Activated CD4-positive, CD25-positive, alpha-beta regulatory T cell treated with anti-CD3 and anti-CD28 coated beads, Interleukin-2, amount 50 U/mL, for 24 hours (primary cell): ENCODE results near the gene PLK4.
"Not testable (repeated sequence)": the region's sequence is repeated elsewhere in the genome, so short reads cannot be mapped to it uniquely, and the experiment has no call there.

ENCODE experiments used
- ATAC-seq, 2 donors: fragments of 150-1000 bp; cut with Tn5 transposase; one replicate each; pipeline ENCODE4 v1.10.0; 2021; ENCODE audit warnings: mild to moderate bottlenecking in 1 of 2, moderate library complexity in 1 of 2

The PLK4 gene

GRCh38 chr4:127916512-127916911, 35.8 kb downstream of the PLK4 start:
- ATAC-seq = no peak

GRCh38 chr4:127917151-127917550, 36.5 kb downstream of the PLK4 start:
- no peak for ATAC-seq

- no peak for ATAC-seq
Measured at GRCh38 chr4:127920521-127920920, 39.8 kb downstream of the PLK4 start.

GRCh38 chr4:127922226-127922625, 41.5 kb downstream of the PLK4 start:
- ATAC-seq = no peak

GRCh38 chr4:127925720-127926119, 45.0 kb downstream of the PLK4 start:
- ATAC-seq = not testable (repeated sequence)

GRCh38 chr4:127930175-127930574, 49.5 kb downstream of the PLK4 start:
- no peak for ATAC-seq

- ATAC-seq = not testable (repeated sequence)
Measured at GRCh38 chr4:127931836-127932235, 51.1 kb downstream of the PLK4 start.

GRCh38 chr4:127936974-127937373, 56.3 kb downstream of the PLK4 start:
- ATAC-seq = no peak
